ENCODE measurements around the gene CDHR1. TPM values are rescaled to one million over a fixed set of nuclear protein-coding genes. Genes with fewer than 3 reads are reported as not detected.
"Not testable (repeated sequence)": the region's sequence is repeated elsewhere in the genome, so short reads cannot be mapped to it uniquely, and the experiment has no call there.

CDHR1 gene
- total and polyA plus RNA-seq, 2 donors (not counting 1 experiment from before 2014, with no cell fraction given): 0.05 TPM; not detected in 1

DNA sequence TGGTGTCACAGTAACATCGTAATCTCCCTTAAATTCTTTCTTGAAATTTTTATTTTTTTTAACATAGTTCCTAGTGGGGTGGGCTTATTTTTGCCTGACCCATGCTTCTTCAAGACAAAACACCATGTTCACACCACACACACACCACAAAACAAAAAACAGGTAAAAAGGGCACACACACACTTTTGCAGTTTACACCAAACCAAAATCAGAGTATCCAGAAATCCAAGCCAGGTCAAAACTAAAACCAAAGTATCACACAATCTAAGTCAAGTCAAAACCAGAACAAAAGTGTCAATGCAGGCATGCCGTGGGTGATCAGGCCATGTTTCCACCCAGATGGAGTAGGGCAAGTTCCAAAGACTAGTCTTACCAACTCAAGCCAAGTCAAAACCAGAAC, 23.1 kb upstream of the CDHR1 start:
- not testable (repeated sequence) for H3K9me3 ChIP-seq (ENCODE audit: control insufficient read depth, insufficient read depth, low read depth, low read length)

DNA sequence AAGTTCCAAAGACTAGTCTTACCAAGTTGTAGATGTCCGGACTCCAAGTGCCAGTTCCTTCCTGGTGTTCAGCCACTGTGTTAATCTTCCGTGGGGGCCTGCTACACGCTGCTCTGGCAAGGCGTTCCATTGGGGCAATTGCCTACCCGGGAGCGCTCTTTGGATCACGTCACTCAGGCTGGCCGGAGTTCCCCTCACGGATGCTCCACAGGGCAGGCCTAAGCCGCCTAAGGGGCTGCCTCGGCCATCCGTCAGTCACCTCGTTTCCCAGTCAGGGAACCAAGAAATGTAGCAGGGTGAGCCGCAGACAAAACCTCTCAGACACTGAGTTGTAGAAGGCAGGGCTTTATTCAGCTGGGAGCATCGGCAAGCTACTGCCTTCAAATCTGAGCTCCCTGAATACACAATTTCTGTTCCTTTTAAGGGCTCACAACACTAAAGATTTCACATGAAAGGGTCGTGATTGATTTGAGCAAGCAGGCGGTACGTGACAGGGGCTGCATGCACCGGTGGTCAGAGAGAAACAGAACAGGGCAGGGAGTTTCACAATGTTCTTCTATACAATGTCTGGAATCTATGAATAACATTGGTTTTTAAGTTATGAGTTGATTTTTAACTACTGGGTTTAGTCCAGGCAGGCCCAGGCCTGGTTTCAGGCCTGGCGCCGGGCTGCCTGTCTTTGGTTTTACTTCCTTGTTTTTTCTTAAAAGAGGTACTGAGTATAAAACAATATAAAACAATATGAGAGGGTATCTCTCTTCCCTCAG, 22.5 kb upstream of the CDHR1 start:
- H3K4me3 ChIP-seq (replicated peaks in 1 of 4; ENCODE audit: control extremely low read depth in 1 of 4, insufficient read depth in 1 of 4, low read depth in 3 of 4, low read length in 4 of 4); H3K4me1 ChIP-seq (ENCODE audit: control insufficient read depth, extremely low read depth, insufficient read depth, low read length); H3K36me3 ChIP-seq (ENCODE audit: control insufficient read depth, insufficient read depth, low read length); DNase-seq (ENCODE audit: low read depth in 2 of 2); H3K27me3 ChIP-seq (ENCODE audit: control insufficient read depth, insufficient read depth, low read length); H4K20me1 ChIP-seq (ENCODE audit: control insufficient read depth, extremely low read depth, insufficient read depth, low read length); H3K4me2 ChIP-seq (ENCODE audit: extremely low read depth, insufficient read depth, low read length); H3K27ac ChIP-seq (ENCODE audit: insufficient read depth, low read length); H3K9me3 ChIP-seq (ENCODE audit: control insufficient read depth, insufficient read depth, low read depth, low read length); H3K9ac ChIP-seq (ENCODE audit: insufficient read depth, low read length); H2AFZ ChIP-seq (ENCODE audit: low read length); H3K79me2 ChIP-seq (ENCODE audit: control insufficient read depth, insufficient read depth, low read length): not testable (repeated sequence)

More for the DNA sequence above, 23.1 kb upstream of the CDHR1 start:
- not testable (repeated sequence) for H3K4me3 ChIP-seq (replicated peaks in 1 of 4; ENCODE audit: control extremely low read depth in 1 of 4, insufficient read depth in 1 of 4, low read depth in 3 of 4, low read length in 4 of 4); H3K79me2 ChIP-seq (ENCODE audit: control insufficient read depth, insufficient read depth, low read length); H3K4me1 ChIP-seq (ENCODE audit: control insufficient read depth, extremely low read depth, insufficient read depth, low read length); H3K36me3 ChIP-seq (ENCODE audit: control insufficient read depth, insufficient read depth, low read length); H3K27ac ChIP-seq (ENCODE audit: insufficient read depth, low read length); H3K27me3 ChIP-seq (ENCODE audit: control insufficient read depth, insufficient read depth, low read length); H2AFZ ChIP-seq (ENCODE audit: low read length); DNase-seq (ENCODE audit: low read depth in 2 of 2); H3K9ac ChIP-seq (ENCODE audit: insufficient read depth, low read length); H4K20me1 ChIP-seq (ENCODE audit: control insufficient read depth, extremely low read depth, insufficient read depth, low read length); H3K4me2 ChIP-seq (ENCODE audit: extremely low read depth, insufficient read depth, low read length)

DNA sequence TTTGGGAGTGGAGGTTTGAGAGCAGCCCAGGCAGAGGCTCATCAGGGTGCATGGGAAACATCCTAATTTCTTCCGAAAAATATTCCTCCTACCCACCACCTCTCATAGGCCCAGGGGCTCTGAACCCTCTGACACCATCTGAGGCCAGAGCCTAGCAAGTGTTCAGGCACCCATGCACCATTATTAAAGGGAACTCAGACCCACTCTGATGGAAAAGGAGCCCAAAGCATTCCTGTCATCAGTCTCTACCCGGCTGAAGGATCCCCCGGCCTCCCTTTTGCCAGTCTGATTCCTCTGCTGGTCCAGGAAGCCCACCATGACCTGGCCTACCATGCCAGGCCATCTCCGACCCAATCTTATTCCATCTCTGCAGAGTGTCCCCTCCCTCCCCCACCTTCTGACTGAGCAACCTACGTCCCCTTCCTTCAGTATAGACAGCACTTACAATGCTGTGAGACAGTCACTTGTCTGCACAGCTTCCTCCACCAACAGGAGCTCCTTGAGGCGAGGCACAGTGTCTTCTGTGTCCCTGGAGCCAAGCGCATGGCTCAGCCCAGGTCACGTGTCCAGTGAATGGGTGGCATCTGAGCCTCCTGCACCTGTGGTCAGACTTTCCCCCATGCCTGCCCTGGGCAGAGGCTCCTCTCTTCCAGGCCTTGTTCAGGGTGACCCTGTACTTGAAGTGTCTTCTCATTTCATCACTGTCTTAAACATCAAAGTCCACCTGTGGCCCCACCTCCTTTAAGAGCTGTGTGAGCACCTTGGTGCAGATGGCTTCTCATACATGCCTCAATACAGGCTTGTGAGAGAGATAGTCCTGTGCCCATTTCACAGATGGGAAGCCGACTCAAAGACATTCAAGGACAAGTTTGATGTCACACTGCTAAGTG, 21.6 kb upstream of the CDHR1 start:
- TF ChIP-seq EZH2 (IDR thresholded peaks at IDR 0.05; ENCODE audit: low read length, missing control alignments): no peak
- TF ChIP-seq, protein P1, sequence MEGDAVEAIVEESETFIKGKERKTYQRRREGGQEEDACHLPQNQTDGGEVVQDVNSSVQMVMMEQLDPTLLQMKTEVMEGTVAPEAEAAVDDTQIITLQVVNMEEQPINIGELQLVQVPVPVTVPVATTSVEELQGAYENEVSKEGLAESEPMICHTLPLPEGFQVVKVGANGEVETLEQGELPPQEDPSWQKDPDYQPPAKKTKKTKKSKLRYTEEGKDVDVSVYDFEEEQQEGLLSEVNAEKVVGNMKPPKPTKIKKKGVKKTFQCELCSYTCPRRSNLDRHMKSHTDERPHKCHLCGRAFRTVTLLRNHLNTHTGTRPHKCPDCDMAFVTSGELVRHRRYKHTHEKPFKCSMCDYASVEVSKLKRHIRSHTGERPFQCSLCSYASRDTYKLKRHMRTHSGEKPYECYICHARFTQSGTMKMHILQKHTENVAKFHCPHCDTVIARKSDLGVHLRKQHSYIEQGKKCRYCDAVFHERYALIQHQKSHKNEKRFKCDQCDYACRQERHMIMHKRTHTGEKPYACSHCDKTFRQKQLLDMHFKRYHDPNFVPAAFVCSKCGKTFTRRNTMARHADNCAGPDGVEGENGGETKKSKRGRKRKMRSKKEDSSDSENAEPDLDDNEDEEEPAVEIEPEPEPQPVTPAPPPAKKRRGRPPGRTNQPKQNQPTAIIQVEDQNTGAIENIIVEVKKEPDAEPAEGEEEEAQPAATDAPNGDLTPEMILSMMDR (conservative IDR thresholded peaks at IDR 0.05 in 1 of 2, IDR thresholded peaks at IDR 0.05 in 1 of 2; ENCODE audit: low read depth in 1 of 2, low read length in 2 of 2): no peak
- Histone ChIP-seq H3K36me3 (ENCODE audit: control insufficient read depth, insufficient read depth, low read length) (no peaks in the 10 kb centered on the region), H3K9ac (ENCODE audit: insufficient read depth, low read length) (no peak overlapping the region), H4K20me1 (ENCODE audit: control insufficient read depth, extremely low read depth, insufficient read depth, low read length) (no peaks in the 10 kb centered on the region), H3K79me2 (ENCODE audit: control insufficient read depth, insufficient read depth, low read length) (no peaks in the 10 kb centered on the region), H3K4me1 (ENCODE audit: control insufficient read depth, extremely low read depth, insufficient read depth, low read length) (no peaks in the 10 kb centered on the region), H2AFZ (ENCODE audit: low read length) (no peak overlapping the region), H3K27me3 (ENCODE audit: control insufficient read depth, insufficient read depth, low read length) (no peaks in the 10 kb centered on the region), H3K4me3 (replicated peaks in 1 of 4; ENCODE audit: control extremely low read depth in 1 of 4, insufficient read depth in 1 of 4, low read depth in 3 of 4, low read length in 4 of 4) (no peak overlapping the region), H3K4me2 (ENCODE audit: extremely low read depth, insufficient read depth, low read length) (no peak overlapping the region), H3K9me3 (ENCODE audit: control insufficient read depth, insufficient read depth, low read depth, low read length) (no peaks in the 10 kb centered on the region), H3K27ac (ENCODE audit: insufficient read depth, low read length) (no peak overlapping the region)
- DNase-seq (ENCODE audit: low read depth in 2 of 2): no peak
